HG02943 (cell line): ENCODE results near the gene ADPRHL1.
"Not testable (repeated sequence)": the region's sequence is repeated elsewhere in the genome, so short reads cannot be mapped to it uniquely, and the experiment has no call there.

Experiments
- ATAC-seq: cut with Tn5 transposase; IDR thresholded peaks from one replicate; pipeline ENCODE4 v1.9.1; 2021; ENCODE audit warnings: mild to moderate bottlenecking, low read depth, moderate library complexity; ENCODE audit not compliant: unreplicated experiment

Gene ADPRHL1

GRCh38 chr13:113483081-113483480 is 29.8 kb upstream of the ADPRHL1 start:
- ATAC-seq = no peak

DNA sequence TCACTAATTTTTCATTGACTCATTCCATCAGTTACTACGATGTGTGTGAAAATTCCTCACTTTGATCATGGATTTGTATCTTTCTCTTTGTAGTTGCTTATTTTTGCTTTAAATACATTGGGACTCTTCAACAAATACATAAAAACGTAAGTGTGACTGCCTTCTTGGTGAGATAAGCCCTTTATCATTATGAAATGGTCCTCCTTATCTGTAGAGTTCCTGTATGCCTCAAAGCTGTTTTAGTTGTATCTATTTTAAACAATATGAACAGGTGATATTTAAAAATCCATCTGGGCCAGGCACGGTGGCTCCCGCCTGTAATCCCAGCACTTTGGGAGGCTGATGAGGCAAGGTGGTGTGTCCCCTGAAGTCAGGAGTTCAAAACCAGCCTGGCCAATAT is 25.9 kb upstream of the ADPRHL1 start:
- ATAC-seq = no peak

DNA sequence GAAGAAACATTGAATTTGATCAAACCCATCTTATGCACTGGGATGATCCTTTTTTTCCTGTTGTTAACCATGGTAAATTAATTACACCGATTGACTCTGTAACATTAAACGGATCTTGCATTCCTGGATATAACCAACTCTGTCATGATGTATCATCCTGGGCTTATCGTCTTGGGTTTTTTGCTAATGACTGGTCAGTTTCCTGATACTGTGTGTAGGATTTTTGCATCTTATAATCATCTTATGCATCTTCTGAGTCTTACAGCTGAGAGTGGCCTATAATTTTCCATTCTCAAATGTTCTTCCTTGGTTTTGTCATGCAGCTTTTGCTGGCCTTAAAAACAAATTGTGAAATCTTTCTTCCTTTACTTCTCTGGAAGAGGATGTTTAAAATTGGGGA is 24.4 kb upstream of the ADPRHL1 start:
- ATAC-seq = no peak

- ATAC-seq = no peak
Observed at GRCh38 chr13:113476811-113477210, 23.5 kb upstream of the ADPRHL1 start.

- no peak for ATAC-seq
Observed at GRCh38 chr13:113475911-113476310, 22.6 kb upstream of the ADPRHL1 start.

DNA sequence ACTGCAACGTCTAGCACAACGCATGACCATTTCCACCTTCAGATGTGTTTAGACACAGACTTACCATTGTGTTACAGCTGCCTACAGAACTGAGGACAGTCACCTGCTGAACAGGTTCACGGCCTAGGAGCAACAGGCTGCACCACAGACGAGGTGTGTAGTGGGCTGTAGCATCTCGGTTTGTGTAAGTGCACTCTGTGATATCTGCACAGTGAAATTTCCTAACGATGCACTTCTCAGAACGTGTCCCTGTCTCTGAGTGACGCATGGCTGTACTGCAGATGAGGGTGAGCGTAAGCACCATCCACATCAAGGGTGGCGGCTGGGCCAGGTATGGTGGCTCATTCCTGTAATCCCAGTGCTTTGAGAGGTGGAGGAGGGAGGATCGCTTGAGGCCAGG is 22.0 kb upstream of the ADPRHL1 start:
- ATAC-seq = no peak

GRCh38 chr13:113474179-113474578 is 20.9 kb upstream of the ADPRHL1 start:
- no peak for ATAC-seq

- ATAC-seq = no peak
Observed at GRCh38 chr13:113472355-113473025, 19.2 kb upstream of the ADPRHL1 start.

- ATAC-seq = no peak
Observed at GRCh38 chr13:113471844-113472243, 18.6 kb upstream of the ADPRHL1 start.

DNA sequence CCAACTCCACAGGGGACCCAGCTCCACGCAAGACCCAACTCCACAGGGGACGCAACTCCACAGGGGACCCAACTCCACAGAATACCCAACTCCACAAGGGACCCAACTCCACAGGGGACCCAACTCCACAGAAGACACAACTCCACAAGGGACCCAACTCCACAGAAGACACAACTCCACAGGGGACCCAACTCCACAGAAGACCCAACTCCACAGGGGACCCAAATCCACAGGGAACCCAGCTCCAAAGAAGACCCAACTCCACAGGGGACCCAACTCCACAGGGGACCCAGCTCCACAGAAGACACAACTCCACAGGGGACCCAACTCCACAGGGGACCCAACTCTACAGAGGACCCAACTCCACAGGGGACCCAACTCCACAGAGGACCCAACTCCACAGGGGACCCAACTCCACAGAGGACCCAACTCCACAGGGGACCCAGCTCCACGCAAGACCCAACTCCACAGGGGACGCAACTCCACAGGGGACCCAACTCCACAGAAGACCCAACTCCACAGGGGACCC is 17.4 kb upstream of the ADPRHL1 start:
- ATAC-seq = not testable (repeated sequence)

GRCh38 chr13:113470073-113470472 is 16.8 kb upstream of the ADPRHL1 start:
- no peak for ATAC-seq

DNA sequence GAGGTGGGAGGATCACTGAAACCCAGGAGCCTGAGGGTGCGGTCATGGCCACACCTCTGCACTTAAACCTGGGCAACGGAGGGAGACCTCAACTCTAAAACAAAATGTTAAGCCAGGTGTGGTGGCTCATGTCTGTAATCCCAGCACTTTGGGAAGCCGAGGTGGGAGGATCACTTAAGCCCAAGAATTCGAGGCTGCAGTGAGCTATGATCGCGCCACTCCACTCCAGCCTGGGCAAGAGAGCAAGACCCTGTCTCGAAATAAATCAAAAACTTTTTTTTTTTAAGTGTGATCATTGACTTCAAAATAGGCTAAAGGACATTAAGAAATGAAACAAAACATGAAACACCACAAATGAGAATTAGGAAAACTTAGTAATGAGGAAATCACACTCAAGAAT is 16.3 kb upstream of the ADPRHL1 start:
- ATAC-seq = no peak

- no peak for ATAC-seq
Observed at GRCh38 chr13:113468472-113469201, 15.3 kb upstream of the ADPRHL1 start.

GRCh38 chr13:113468029-113468428 is 14.7 kb upstream of the ADPRHL1 start:
- ATAC-seq = no peak

DNA sequence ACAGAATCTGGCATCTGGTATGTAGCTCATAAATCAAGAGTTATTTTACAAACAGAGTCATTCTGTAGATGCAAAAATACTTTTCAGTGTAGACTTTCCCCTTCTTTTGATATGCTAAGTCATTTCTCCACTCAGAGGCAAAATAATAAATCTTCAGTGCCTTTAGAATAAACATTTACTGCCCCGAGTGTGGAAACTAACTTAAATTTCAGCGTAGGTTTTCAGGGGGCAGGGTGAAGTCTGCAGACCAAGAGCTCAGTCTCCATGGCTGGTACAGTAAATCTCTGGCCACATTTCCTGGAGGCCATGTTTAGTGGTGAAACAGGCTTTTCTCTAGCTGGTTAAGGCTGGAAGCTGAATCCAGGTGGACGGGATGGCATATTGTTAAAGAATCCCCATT is 13.1 kb upstream of the ADPRHL1 start:
- ATAC-seq = no peak

GRCh38 chr13:113465300-113465699 is 12.0 kb upstream of the ADPRHL1 start:
- no peak for ATAC-seq

DNA sequence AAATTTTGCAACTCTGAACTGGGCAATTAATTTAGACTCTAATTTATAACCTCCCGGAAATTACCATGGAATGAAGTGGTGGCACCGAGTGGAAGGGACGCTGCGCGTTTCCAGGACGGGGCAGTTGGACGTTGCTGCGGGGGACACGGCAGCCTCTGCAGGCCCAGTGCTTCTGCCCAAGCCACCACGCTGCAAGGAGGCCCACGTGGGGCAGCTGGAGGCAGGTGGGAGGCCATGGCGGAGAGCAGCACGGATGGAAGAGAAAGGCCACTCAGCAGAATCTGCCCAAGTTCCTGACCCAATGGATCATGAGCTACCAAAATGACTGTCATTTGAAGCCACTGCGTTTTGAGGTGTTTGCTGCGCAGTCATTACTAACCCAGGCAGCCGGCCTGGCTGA is 11.2 kb upstream of the ADPRHL1 start:
- no peak for ATAC-seq

DNA sequence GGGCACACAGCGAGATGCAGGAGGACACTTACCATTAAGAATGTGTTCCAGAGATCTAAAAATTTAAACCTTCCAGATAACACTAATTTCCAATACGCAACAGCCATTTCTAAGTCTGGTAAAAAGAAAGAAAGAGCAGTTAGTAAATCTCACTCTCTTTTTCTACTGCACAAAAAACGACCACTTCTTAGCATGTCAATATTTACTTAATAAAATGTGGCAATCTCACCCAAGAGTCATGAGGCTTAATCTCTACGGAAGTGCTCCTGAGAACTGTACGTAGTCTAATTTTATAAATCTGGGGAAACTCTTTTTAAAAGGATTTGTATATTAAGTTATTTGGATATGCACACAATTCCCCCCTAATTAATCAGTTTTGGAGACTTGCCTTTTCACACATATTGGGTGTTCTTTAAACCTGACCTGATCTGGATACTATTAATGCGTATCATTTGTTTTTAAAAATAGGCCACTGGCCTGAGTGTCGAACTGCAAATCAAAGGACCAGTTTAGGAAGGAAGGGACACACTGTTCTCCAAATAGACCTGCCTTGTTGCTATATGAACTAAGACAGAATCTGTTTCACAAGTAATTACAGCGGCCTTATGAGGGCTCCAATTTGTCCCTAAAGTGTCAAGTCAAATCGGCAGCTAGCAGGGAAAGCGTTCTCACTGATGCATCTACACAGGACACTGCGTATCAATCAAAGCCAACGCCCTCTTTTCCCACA is 7.9 kb upstream of the ADPRHL1 start:
- ATAC-seq = no peak

DNA sequence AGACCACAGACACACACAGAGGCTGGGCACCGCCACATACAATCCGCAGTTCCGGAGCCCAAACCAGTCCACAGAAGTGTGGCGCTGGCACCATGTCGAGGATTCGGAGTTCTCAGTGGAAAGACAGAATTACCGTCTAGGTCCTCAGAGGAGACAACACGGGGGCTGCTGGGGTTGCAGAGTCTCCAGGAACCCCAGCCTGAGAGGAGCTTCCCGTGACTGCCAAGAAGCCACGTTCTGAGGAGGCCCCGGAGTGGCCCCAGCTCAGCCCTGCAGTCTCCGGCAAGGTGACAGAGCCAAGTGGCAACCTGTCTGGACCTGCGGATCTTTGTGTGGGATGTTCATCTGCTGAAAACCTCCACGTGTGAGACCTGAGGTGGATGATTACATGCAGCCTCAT is 7.3 kb upstream of the ADPRHL1 start:
- no peak for ATAC-seq

- ATAC-seq = no peak
Observed at GRCh38 chr13:113460064-113460555, 6.8 kb upstream of the ADPRHL1 start.
